H1 (cell line): Measurements from ENCODE around the gene CORO6. TPM values are rescaled to one million over a fixed set of nuclear protein-coding genes. Genes with fewer than 3 reads are reported as not detected.

ENCODE experiments used
- CTCF ChIA-PET: fragments of 300-600 bp; sonication (Branson Sonifier 250); formaldehyde crosslinking; loops from one replicate; lab custom pipeline; 2021; ENCODE audit not compliant: partially characterized antibody; lab: Charles Lee
- POLR2A ChIA-PET: fragments of 300-600 bp; sonication (Branson Sonifier 250); formaldehyde crosslinking; loops from one replicate; lab custom pipeline; 2021; ENCODE audit warnings: inconsistent platforms; ENCODE audit not compliant: partially characterized antibody; lab: Charles Lee
- DNase-seq, 2 experiments: peaks; one replicate each; pipeline versions ENCODE4 v3.0.0 to v3.0.0-alpha.2; 2010 to 2022; ENCODE audit warnings: low spot score in 2 of 2, low read depth in 1 of 2, mixed read lengths in 1 of 2
- FAIRE-seq: peaks from 2 replicates; lab custom pipeline; 2011; peaks lifted over from hg19 to GRCh38; lab: Jason Lieb, UNC
- H2AFZ ChIP-seq: 2 replicates; pipeline ENCODE4 v1.8.1; 2012; ENCODE audit warnings: low read length, inconsistent platforms
- H2AK5ac ChIP-seq: 2 replicates; pipeline ENCODE4 v1.6.1; 2013; ENCODE audit warnings: low read depth, low read length
- H2BK120ac ChIP-seq: replicated peaks from 2 replicates; pipeline ENCODE3; 2013; ENCODE audit warnings: low read depth, low read length, inconsistent platforms
- H2BK12ac ChIP-seq: 2 replicates; pipeline ENCODE4 v1.6.1; 2013; ENCODE audit warnings: low read depth, low read length
- H2BK15ac ChIP-seq: 2 replicates; pipeline ENCODE4 v1.6.1; 2013; ENCODE audit warnings: low read length
- H2BK20ac ChIP-seq: 2 replicates; pipeline ENCODE4 v1.6.1; 2013; ENCODE audit warnings: low read length
- H2BK5ac ChIP-seq: 2 replicates; pipeline ENCODE4 v1.6.1; 2013; ENCODE audit warnings: low read depth, low read length
- H3K14ac ChIP-seq: 2 replicates; pipeline ENCODE4 v1.6.1; 2013; ENCODE audit warnings: inconsistent platforms; ENCODE audit not compliant: insufficient read length
- H3K18ac ChIP-seq: 2 replicates; pipeline ENCODE4 v1.6.1; 2013; ENCODE audit warnings: low read length; ENCODE audit errors: extremely low read depth
- H3K23ac ChIP-seq: 2 replicates; pipeline ENCODE4 v1.6.1; 2013; ENCODE audit warnings: inconsistent platforms; ENCODE audit not compliant: insufficient read length
- H3K23me2 ChIP-seq: 2 replicates; pipeline ENCODE4 v1.6.1; 2013; ENCODE audit warnings: low read depth, low read length
- H3K27ac ChIP-seq: 2 replicates; pipeline ENCODE4 v1.6.1; 2011; ENCODE audit warnings: low read depth, low read length, inconsistent platforms
- H3K27me3 ChIP-seq, 4 experiments: replicated peaks in 1 of 4; 1 replicate in 1 of 4; 2 replicates in 3 of 4; pipeline versions ENCODE4 v1.6.1 to v1.8.1; 2011 to 2013; ENCODE audit warnings: low read length in 3 of 4, mild to moderate bottlenecking in 3 of 4, inconsistent platforms in 2 of 4, mixed read lengths in 2 of 4, moderate library complexity in 1 of 4; ENCODE audit not compliant: control insufficient read depth in 3 of 4, insufficient read depth in 3 of 4; ENCODE audit errors: extremely low read depth in 1 of 4
- H3K36me3 ChIP-seq, 4 experiments: 2 replicates each; pipeline versions ENCODE4 v1.6.1 to v1.8.1; 2011 to 2013; ENCODE audit warnings: mild to moderate bottlenecking in 4 of 4, low read length in 3 of 4, moderate library complexity in 2 of 4, control low read depth in 1 of 4, inconsistent platforms in 1 of 4; ENCODE audit not compliant: insufficient read depth in 4 of 4, control insufficient read depth in 2 of 4
- H3K4ac ChIP-seq: replicated peaks from 2 replicates; pipeline ENCODE3; 2013; ENCODE audit warnings: low read length, low read depth, mixed read lengths, inconsistent platforms; ENCODE audit not compliant: insufficient read length
- H3K4me1 ChIP-seq, 4 experiments: replicated peaks in 1 of 4; 1 replicate in 1 of 4; 2 replicates in 3 of 4; pipeline versions ENCODE4 v1.6.1 to v1.8.1; 2011 to 2013; ENCODE audit warnings: low read length in 3 of 4, inconsistent platforms in 2 of 4, mixed read lengths in 1 of 4; ENCODE audit not compliant: insufficient read depth in 4 of 4, control insufficient read depth in 3 of 4
- H3K4me2 ChIP-seq, 2 experiments: 2 replicates each; pipeline versions ENCODE4 v1.6.1 to v1.8.1; 2011 to 2013; ENCODE audit warnings: low read depth in 2 of 2, low read length in 2 of 2, control low read depth in 1 of 2, inconsistent platforms in 1 of 2, mild to moderate bottlenecking in 1 of 2; ENCODE audit not compliant: insufficient read depth in 1 of 2
- H3K4me3 ChIP-seq, 4 experiments: fragments of 200-600, 300-600 bp in 1 of 4; sonication (generic), shearing (Covaris generic), sonication (Bioruptor Twin) in 1 of 4; 2 replicates each; pipeline versions ENCODE4 v1.5.1 to v1.8.1; 2011 to 2016; ENCODE audit warnings: low read length in 4 of 4, low read depth in 3 of 4, control low read depth in 2 of 4, inconsistent platforms in 2 of 4, mild to moderate bottlenecking in 2 of 4, mixed read lengths in 1 of 4, moderate library complexity in 1 of 4; ENCODE audit not compliant: insufficient read depth in 2 of 4; ENCODE audit errors: extremely low read depth in 1 of 4
- H3K56ac ChIP-seq: replicated peaks from 2 replicates; pipeline ENCODE3; 2013; ENCODE audit warnings: low read depth, mild to moderate bottlenecking, mixed read lengths, low read length, inconsistent platforms; ENCODE audit not compliant: insufficient read length
- H3K79me1 ChIP-seq: 2 replicates; pipeline ENCODE4 v1.6.1; 2013; ENCODE audit warnings: low read depth, low read length, control low read depth
- H3K79me2 ChIP-seq, 2 experiments: 2 replicates each; pipeline versions ENCODE4 v1.6.1 to v1.8.1; 2012 to 2013; ENCODE audit warnings: low read length in 2 of 2, mild to moderate bottlenecking in 2 of 2, inconsistent platforms in 1 of 2; ENCODE audit not compliant: insufficient read depth in 2 of 2, control insufficient read depth in 1 of 2
- H3K9ac ChIP-seq, 4 experiments: replicated peaks in 1 of 4; 1 replicate in 1 of 4; 2 replicates in 3 of 4; pipeline versions ENCODE4 v1.6.1 to v1.8.1; 2011 to 2013; ENCODE audit warnings: low read depth in 3 of 4, low read length in 3 of 4, control low read depth in 2 of 4, mild to moderate bottlenecking in 2 of 4, moderate library complexity in 2 of 4, inconsistent platforms in 1 of 4; ENCODE audit errors: extremely low read depth in 1 of 4
- H3K9me3 ChIP-seq, 2 experiments: 2 replicates each; pipeline versions ENCODE4 v1.6.1 to v1.8.1; 2012 to 2013; ENCODE audit warnings: mild to moderate bottlenecking in 2 of 2, moderate library complexity in 2 of 2, control low read depth in 1 of 2, inconsistent platforms in 1 of 2, low read depth in 1 of 2, low read length in 1 of 2, mixed read lengths in 1 of 2; ENCODE audit not compliant: insufficient read depth in 2 of 2
- H4K20me1 ChIP-seq, 2 experiments: replicated peaks in 1 of 2; 2 replicates each; pipeline versions ENCODE3 to v1.8.1; 2011 to 2013; ENCODE audit warnings: inconsistent platforms in 2 of 2, low read length in 2 of 2, mild to moderate bottlenecking in 1 of 2; ENCODE audit not compliant: insufficient read depth in 2 of 2, control insufficient read depth in 1 of 2
- H4K5ac ChIP-seq: 2 replicates; pipeline ENCODE4 v1.6.1; 2013; ENCODE audit warnings: low read length, low read depth, mixed read lengths, inconsistent platforms; ENCODE audit not compliant: insufficient read length
- H4K8ac ChIP-seq: 2 replicates; pipeline ENCODE4 v1.8.0; 2013; ENCODE audit warnings: mild to moderate bottlenecking, moderate library complexity, low read length, inconsistent platforms; ENCODE audit not compliant: insufficient read depth; ENCODE audit errors: extremely low read depth
- H4K91ac ChIP-seq: replicated peaks from 2 replicates; pipeline ENCODE3; 2013; ENCODE audit warnings: low read length, mixed read lengths, inconsistent platforms; ENCODE audit not compliant: insufficient read length
- ASH2L ChIP-seq: fragments of 200-600, 300-600 bp; sonication (generic); IDR thresholded peaks from one replicate; pipeline ENCODE4 v1.7.1; 2017; ENCODE audit warnings: low read length
- EZH2 ChIP-seq: fragments of 200-600 bp; sonication (generic); IDR thresholded peaks from 2 replicates; pipeline ENCODE4 v1.7.1; 2012; ENCODE audit warnings: low read depth, mild to moderate bottlenecking, moderate library complexity, low read length, inconsistent platforms; ENCODE audit not compliant: severe bottlenecking
- RBBP5 ChIP-seq: IDR thresholded peaks from 2 replicates; pipeline ENCODE4 v1.7.1; 2012; ENCODE audit warnings: low read depth, mild to moderate bottlenecking, inconsistent platforms, low read length, moderate library complexity, borderline replicate concordance
- RXRA ChIP-seq: IDR thresholded peaks from 2 replicates; pipeline ENCODE4 v1.6.1; 2011; ENCODE audit warnings: low read depth, mild to moderate bottlenecking, low read length, moderate library complexity; ENCODE audit not compliant: insufficient read depth
- SAP30 ChIP-seq: fragments of 300-600 bp; sonication (generic); IDR thresholded peaks from 2 replicates; pipeline ENCODE4 v1.7.1; 2012; ENCODE audit warnings: low read length, moderate library complexity, mild to moderate bottlenecking, inconsistent platforms; ENCODE audit not compliant: insufficient read depth, insufficient replicate concordance
- TBP ChIP-seq: IDR thresholded peaks from 2 replicates; pipeline ENCODE4 v1.6.1; 2011; ENCODE audit warnings: low read depth, low read length, improper control_type of control experiment
- TEAD4 ChIP-seq: IDR thresholded peaks from 2 replicates; pipeline ENCODE4 v1.6.1; 2012; ENCODE audit warnings: low read depth, low read length, inconsistent platforms, mixed read lengths
- WGBS, 2 experiments: shearing (Covaris generic) in 1 of 2; methylation state at CpG; one replicate each; pipeline versions ENCODE4 v1.1.6 to v1.1.7; 2013 to 2015; ENCODE audit warnings: low lambda C conversion rate in 2 of 2, mixed read lengths in 2 of 2, inconsistent platforms in 1 of 2, low coverage in 1 of 2, missing lambda C conversion rate in 1 of 2; ENCODE audit not compliant: insufficient replicate concordance in 2 of 2, insufficient coverage in 1 of 2, insufficient read length in 1 of 2; ENCODE audit errors: extremely low coverage in 1 of 2, missing lambda C conversion rate in 1 of 2; 5-methylcytosine and 5-hydroxymethylcytosine counted together
- polyA plus RNA-seq, 7 experiments: library from polyadenylated mRNA; depleted of rRNA in 3 of 7; stranded (reverse) in 5 of 7; unstranded in 2 of 7; fragments of >200 nt in 5 of 7; fragments of 200-250 nt in 2 of 7; gene quantifications; 1 replicate in 5 of 7; 2 replicates in 1 of 7; 4 replicates in 1 of 7; pipeline versions ENCODE4 v1.2.1 to v1.2.3, GENCODE V29; 2011 to 2013; ENCODE audit warnings: missing spikeins in 2 of 7, mixed read lengths in 2 of 7
- total RNA-seq: library from RNA; stranded (reverse); fragmentation: NEBNext Ultra II Directional; extraction: Animal tissue kit (Norgen Biotek cat#: 25700); gene quantifications from 2 replicates; pipeline ENCODE4 v1.2.1, GENCODE V29; 2021
- TF ChIP-seq, protein P1 (sequence below): IDR thresholded peaks from 2 replicates; pipeline ENCODE4 v1.6.1; 2012; ENCODE audit warnings: inconsistent platforms
- TF ChIP-seq, protein P2 (sequence below): IDR thresholded peaks from 2 replicates; pipeline ENCODE4 v1.6.1; 2011; ENCODE audit warnings: low read depth, mild to moderate bottlenecking, low read length; ENCODE audit not compliant: insufficient read depth

Gene CORO6
- total and polyA plus RNA-seq, 2 of the 8 experiments (the other 6 are each of a cell fraction or from before 2014, with no cell fraction given): 2.5 to 8.6 TPM

DNA sequence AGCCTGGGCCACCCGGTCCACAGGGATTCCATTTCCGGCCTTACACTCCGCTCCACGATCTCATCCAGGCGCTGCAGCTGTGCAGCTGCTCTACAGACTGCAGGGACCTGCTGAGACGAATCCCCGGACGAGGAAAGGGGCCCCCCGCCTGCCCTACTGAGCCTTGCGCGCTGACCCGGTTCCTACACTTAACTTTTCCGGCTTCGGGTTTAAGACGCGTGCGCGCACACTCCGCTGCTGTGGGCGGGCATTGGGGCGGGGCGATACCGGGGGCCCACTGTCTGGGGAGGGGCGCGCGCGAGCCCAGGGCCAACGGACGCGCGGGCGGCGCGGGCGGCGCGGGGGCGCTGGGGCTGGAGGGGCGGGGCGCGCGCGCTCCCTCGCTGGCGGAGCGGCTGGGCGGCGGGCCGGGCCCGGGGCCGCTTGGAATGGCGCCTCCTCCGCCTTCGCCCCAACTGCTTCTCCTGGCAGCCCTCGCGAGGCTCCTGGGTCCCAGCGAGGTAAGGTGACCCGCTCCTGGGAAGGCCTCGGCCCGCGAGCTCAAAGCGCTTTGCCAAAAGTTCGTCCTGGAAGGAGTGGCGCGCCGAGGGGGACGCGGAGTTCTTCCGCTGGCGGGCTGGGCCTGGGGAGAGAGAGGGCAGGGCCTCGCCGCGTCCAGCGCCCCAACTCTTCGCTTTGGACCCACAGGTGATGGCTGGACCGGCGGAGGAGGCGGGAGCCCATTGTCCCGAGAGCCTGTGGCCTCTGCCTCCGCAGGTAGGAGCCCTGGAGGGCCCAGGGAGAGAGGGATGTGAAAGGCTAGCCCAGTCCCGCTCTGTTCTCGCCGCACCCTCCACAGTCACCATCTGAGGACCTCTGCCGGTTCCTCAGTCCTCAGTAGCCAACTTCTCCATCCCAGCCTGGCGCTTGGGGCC, 54.1 kb downstream of the CORO6 start, which contains the start of gene TP53I13:
Gene TP53I13 (plus strand): TSS at position 371 of the 914 bp plus-strand sequence. CDS start 58 bp downstream, at position 429.
- Histone ChIP-seq H3K9ac (peak within 1 kb of the TSS in 3 of 4 experiments; percentile 42 to 45 (median 44); a peak in 6 of 7 replicates), H3K27ac (no peak within 1 kb of the TSS)
- FAIRE-seq: no peak
- TF ChIP-seq TEAD4 (no peak), ASH2L (peak; percentile 81), TBP (no peak), SAP30 (no peak), RXRA (no peak), RBBP5 (no peak), EZH2 (no peak)
- TF ChIP-seq, protein P1, sequence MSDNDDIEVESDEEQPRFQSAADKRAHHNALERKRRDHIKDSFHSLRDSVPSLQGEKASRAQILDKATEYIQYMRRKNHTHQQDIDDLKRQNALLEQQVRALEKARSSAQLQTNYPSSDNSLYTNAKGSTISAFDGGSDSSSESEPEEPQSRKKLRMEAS: no peak
- TF ChIP-seq, protein P2, sequence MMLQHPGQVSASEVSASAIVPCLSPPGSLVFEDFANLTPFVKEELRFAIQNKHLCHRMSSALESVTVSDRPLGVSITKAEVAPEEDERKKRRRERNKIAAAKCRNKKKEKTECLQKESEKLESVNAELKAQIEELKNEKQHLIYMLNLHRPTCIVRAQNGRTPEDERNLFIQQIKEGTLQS: no peak

More for the DNA sequence above, 54.1 kb downstream of the CORO6 start, which contains the start of gene TP53I13:
- ChIA-PET POLR2A (interaction anchor here (0.6 to 2.0 kb wide), 12 partner anchors 10 to 274 kb away, joined by 3 to 7 read pairs (median 4); partner anchors contain the start of genes ANKRD13B and NUFIP2), CTCF (interaction anchor here (0.6 to 15.3 kb wide), 11 partner anchors 11 to 198 kb away, joined by 3 to 167 read pairs (median 4); partner anchors contain the start of genes ANKRD13B and CORO6)
- 2% methylated on average over 37 of the region's 85 CpGs; no CpG with 5 or more reads in 1 of the 2 experiments for WGBS, 2 experiments
- peak within 1 kb of the TSS; percentile 9 for H3K56ac ChIP-seq
- peak within 1 kb of the TSS; percentile 84 to 93 for H3K4me2 ChIP-seq
- H4K8ac ChIP-seq: peak within 1 kb of the TSS; percentile 83
- no peak within 1 kb of the TSS for H2BK120ac ChIP-seq
- peaks cover 1 to 2% of the 10 kb centered on the region in 2 experiments for H4K20me1 ChIP-seq
- DNase-seq: peak in 1 of 2 experiments; percentile 87
- no peaks in the 10 kb centered on the region for H3K79me1 ChIP-seq
- no peak within 1 kb of the TSS for H3K14ac ChIP-seq
- H3K4me3 ChIP-seq: peak within 1 kb of the TSS; percentile 66 to 76 (median 72)
- peaks cover 27% of the 10 kb centered on the region for H3K23me2 ChIP-seq
- no peaks in the 10 kb centered on the region for H3K79me2 ChIP-seq
- peaks cover 11 to 48% (median 34%) of the 10 kb centered on the region in 4 experiments for H3K27me3 ChIP-seq
- no peak within 1 kb of the TSS for H3K23ac ChIP-seq
- no peak within 1 kb of the TSS; the same call in 1 of the 2 replicates for H2AK5ac ChIP-seq
- peak within 1 kb of the TSS; percentile 55 for H3K4ac ChIP-seq
- H3K18ac ChIP-seq: peak within 1 kb of the TSS; percentile 90
- peak within 1 kb of the TSS; percentile 66; the same call in 1 of the 2 replicates for H2BK5ac ChIP-seq
- H4K91ac ChIP-seq: peak within 1 kb of the TSS; percentile 34
- peak within 1 kb of the TSS; percentile 96 for H2AFZ ChIP-seq
- no peaks in the 10 kb centered on the region for H3K9me3 ChIP-seq
- H4K5ac ChIP-seq: peak within 1 kb of the TSS; percentile 79
- H2BK12ac ChIP-seq: 0 out of 2 replicates have a peak within 1 kb of the TSS, but pooled peaks have one; percentile 9
- H3K36me3 ChIP-seq: no peaks in the 10 kb centered on the region
- peaks cover 6 to 15% (median 11%) of the 10 kb centered on the region in 4 experiments; a peak in 6 of 7 replicates for H3K4me1 ChIP-seq
- 0 out of 2 replicates have a peak within 1 kb of the TSS, but pooled peaks have one; percentile 81 for H2BK15ac ChIP-seq
- no peak within 1 kb of the TSS; the same call in 1 of the 2 replicates for H2BK20ac ChIP-seq
